ENCODE results near the gene CDH4.
"Not testable (repeated sequence)": the region's sequence is repeated elsewhere in the genome, so short reads cannot be mapped to it uniquely, and the experiment has no call there.

Gene CDH4

DNA sequence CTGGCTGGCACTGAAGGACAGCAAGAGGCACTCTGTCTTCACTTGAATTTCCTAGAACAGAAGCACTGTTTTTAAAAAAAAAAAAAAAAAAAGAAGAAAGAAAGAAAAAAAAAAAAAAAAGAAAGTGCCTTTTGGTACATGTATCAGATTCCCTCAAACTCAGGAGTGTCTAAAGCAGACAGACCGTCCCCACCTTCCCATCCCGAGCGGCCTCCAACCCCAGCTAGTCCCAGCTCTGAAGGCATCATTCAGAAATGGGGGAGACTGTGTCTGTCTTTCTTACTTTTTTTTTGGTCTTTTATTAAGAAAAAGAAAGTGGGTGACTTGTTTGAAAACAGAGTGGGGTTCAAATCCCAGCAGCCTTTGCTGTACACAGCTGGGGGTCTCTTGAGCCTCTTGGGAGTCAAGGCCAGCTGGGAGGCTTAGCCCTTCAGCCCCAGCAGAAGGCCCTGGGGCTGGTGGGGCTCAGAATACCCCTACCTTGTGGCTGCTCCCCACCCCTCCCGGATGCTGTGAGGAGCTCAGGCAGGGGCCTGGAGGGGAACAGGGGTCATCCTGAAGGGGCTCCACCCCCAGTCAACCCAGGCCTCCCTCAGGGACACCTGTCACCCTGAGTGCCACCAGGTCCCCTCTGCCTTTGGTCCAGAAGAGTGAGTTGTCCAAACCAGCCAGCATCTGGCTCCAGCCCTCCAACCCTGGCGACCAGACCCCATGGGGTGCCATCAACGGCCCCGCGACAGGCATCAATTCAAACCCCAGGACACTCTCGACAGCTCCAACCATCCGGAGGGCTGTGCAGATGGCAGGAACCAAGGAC lies 685.3 kb downstream of the CDH4 start:
- H3K27me3 ChIP-seq (ENCODE audit: control insufficient read depth, insufficient read depth, low read length) = no peaks in the 10 kb centered on the region
- H3K9ac ChIP-seq (ENCODE audit: low read depth, low read length) = no peak overlapping the region
- no peaks in the 10 kb centered on the region for H3K9me3 ChIP-seq (ENCODE audit: control insufficient read depth, insufficient read depth, low read length)
- no peak overlapping the region for H3K4me3 ChIP-seq (ENCODE audit: low read depth, low read length)
- H3K4me1 ChIP-seq (ENCODE audit: control insufficient read depth, insufficient read depth, low read length) = no peaks in the 10 kb centered on the region
- no peaks in the 10 kb centered on the region for H3K36me3 ChIP-seq (ENCODE audit: control insufficient read depth, insufficient read depth, low read length)

DNA sequence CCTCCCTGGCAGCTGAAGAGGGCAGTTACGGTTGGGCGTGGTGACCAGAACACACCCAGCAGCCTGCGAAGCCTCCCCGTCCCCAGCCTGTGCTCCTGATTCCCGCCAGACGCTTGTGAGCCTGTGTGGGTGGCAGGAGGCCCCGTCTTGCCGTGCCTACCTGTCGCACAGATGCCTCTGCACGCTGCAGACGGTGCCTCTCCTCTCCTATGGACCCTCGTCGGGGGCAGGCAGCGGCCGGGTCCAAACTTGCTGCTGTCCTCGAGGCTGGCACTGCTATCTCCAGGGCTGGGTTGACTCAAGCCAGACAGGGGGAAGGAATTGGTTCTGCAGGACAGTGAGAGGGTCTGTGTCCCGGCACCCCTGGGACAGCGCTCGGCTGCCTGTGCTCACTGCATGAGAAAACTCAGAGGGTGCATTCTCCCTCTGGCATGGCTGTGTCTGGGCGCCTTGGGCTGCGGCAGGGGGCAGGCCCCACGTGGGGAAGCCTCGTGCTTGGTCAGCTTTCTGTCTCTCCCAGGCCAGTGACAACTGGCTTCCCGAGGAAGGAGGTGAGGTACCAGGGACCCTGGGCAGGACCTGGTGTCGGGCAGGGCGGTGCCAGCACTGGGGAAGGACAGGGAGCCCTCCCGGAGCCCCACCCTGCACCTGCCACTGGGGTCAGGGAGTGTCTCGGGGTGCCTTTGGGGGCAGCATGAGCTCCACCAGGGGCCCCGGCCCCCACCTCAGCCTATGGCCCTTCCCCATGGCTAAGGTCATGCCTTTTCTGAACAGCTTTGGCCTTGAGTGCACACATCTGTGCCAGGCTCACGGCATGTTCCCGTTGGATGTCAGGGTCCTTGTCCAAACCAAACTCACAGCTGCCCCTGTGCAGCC lies 686.1 kb downstream of the CDH4 start:
- Histone ChIP-seq H3K4me3 (ENCODE audit: low read depth, low read length) (no peak overlapping the region), H3K36me3 (ENCODE audit: control insufficient read depth, insufficient read depth, low read length) (no peaks in the 10 kb centered on the region), H3K4me1 (ENCODE audit: control insufficient read depth, insufficient read depth, low read length) (no peaks in the 10 kb centered on the region), H3K27me3 (ENCODE audit: control insufficient read depth, insufficient read depth, low read length) (no peaks in the 10 kb centered on the region), H3K9me3 (ENCODE audit: control insufficient read depth, insufficient read depth, low read length) (no peaks in the 10 kb centered on the region), H3K9ac (ENCODE audit: low read depth, low read length) (no peak overlapping the region)

DNA sequence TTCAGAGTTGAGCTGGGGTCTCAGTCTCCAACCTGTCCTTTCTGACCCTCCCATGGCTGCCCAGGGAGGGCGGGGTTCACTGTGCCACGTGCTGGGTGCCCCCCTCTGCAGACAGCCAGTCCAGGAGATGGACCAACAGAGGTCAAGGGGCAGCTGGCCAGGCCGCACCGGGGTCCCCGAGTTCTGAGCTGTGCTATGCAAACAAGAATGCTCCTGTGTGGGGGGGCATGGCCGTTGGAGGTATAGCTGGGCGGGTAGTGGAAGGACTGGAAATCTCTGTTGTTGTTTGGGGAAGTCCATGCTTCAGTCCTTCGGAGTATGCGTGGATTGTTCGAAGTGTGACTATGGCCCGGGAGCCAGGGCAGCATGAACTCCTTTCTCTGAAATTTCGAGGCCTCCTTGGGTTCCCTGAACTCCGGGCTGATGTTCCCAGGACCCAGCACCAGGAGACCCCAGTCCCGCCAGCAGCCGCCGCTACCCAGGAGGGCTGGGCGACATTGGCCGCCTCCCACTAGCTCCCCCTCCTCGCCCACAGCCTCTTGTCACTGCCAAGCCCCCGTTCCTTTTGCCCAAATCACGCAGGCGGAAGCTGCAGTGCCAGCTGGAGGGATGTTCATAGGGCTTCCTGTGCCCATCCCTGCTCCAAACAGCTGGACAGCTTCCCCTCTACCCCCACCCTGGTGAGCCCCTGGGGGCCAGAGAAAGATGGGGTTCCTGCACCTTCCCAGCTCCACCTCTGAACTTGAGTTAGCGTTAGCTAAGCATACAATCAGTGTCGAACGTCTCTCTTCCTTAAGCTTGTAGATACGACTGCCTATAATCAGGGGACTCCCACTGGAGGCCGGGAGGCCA lies 687.0 kb downstream of the CDH4 start:
- no peaks in the 10 kb centered on the region for H3K4me1 ChIP-seq (ENCODE audit: control insufficient read depth, insufficient read depth, low read length)
- H3K9ac ChIP-seq (ENCODE audit: low read depth, low read length) = no peak overlapping the region
- no peaks in the 10 kb centered on the region for H3K9me3 ChIP-seq (ENCODE audit: control insufficient read depth, insufficient read depth, low read length)
- no peaks in the 10 kb centered on the region for H3K27me3 ChIP-seq (ENCODE audit: control insufficient read depth, insufficient read depth, low read length)
- no peak overlapping the region for H3K4me3 ChIP-seq (ENCODE audit: low read depth, low read length)
- no peaks in the 10 kb centered on the region for H3K36me3 ChIP-seq (ENCODE audit: control insufficient read depth, insufficient read depth, low read length)

DNA sequence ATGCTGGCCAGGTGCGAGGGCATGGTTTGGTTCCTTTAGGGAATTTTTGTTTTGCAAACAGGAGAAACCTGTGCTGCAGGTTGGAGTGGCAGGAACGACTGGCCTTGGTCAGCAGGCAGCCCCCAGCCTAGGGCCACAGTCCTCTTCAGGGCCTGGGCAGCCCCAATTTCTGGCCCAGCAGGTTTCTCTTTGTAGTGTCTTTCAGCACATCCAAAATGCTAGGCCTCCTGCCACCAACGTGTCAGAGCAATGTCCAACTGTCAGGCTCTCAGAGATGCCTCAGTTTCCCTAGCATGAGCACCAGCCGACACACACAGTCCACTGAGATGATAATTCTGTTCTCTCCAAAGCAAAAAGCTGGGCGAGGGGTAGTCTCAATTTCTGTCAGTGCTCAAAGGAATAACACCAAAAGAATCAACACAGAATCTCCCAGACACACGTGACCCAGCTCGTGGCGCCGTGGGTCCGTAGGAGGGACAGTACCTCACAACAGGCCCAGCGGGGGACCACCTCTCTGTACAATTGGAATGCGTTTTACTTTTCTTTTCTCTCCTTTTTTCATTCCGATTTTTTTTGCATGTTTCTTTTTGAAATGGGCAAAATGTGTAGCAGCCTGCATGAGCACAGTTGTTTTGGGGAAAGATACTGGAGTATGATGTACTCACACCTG lies 687.8 kb downstream of the CDH4 start:
- no peak overlapping the region for H3K4me3 ChIP-seq (ENCODE audit: low read depth, low read length)
- H3K36me3 ChIP-seq (ENCODE audit: control insufficient read depth, insufficient read depth, low read length) = no peaks in the 10 kb centered on the region
- no peaks in the 10 kb centered on the region for H3K27me3 ChIP-seq (ENCODE audit: control insufficient read depth, insufficient read depth, low read length)
- H3K9ac ChIP-seq (ENCODE audit: low read depth, low read length) = no peak overlapping the region
- H3K9me3 ChIP-seq (ENCODE audit: control insufficient read depth, insufficient read depth, low read length) = no peaks in the 10 kb centered on the region
- H3K4me1 ChIP-seq (ENCODE audit: control insufficient read depth, insufficient read depth, low read length) = no peaks in the 10 kb centered on the region

DNA sequence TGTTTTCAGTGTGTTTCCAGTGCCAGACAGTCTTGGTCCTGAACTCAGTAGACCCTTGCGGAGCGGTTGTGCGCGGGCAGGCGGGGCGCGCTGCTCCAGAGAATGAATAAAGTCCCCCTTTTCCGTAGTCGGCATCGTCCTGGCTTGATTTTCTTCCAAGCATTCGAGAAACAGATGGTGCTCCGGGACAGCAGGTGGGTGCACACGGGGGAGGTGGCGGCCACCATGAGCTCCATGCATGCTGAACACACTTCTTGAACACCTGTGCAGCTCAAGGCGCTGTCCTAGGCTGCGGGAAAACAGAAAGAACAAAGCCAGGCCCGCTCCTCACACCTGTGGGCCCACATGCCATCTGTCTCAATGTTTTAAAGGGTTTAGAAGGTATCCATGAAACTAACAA lies 688.4 kb downstream of the CDH4 start:
- no peaks in the 10 kb centered on the region for H3K27me3 ChIP-seq (ENCODE audit: control insufficient read depth, insufficient read depth, low read length)
- H3K4me1 ChIP-seq (ENCODE audit: control insufficient read depth, insufficient read depth, low read length) = no peaks in the 10 kb centered on the region
- no peak overlapping the region for H3K4me3 ChIP-seq (ENCODE audit: low read depth, low read length)
- H3K9ac ChIP-seq (ENCODE audit: low read depth, low read length) = no peak overlapping the region
- H3K9me3 ChIP-seq (ENCODE audit: control insufficient read depth, insufficient read depth, low read length) = no peaks in the 10 kb centered on the region
- no peaks in the 10 kb centered on the region for H3K36me3 ChIP-seq (ENCODE audit: control insufficient read depth, insufficient read depth, low read length)

DNA sequence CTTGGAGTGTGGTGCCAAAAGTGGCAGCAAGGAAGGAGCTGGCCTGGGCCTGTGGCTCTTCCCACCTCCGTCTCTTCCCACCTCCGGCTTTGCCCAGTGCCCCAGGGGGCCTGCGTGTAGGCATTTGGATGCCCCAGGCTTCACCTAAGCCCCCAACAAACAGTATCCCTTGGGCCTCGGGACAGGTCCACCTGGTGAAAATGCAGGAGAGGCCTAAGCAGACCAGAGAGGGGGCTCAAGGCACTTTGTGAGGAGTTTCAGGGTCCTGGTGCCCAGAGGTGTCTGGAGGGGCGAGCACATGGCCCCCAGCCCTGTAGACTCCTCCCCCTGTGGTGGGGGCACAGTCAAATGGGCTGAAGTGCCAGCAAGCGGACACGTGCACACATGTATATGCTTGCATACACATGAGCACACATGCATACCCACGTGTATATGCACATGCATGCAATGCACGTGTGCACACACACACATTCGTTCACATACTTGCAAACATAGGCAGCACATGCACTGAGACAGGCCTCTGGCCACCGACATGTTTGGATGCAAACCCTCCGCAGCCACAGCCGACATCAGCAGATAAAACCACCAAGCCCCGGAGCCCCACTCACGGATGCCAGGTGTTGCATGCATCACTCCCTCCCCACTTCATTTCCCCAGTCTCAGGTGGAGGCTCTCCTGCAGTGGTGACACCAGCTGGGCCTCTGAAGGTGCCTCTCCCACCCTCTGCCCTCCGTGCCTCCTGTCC lies 689.1 kb downstream of the CDH4 start:
- no peak overlapping the region for H3K9ac ChIP-seq (ENCODE audit: low read depth, low read length)
- H3K4me3 ChIP-seq (ENCODE audit: low read depth, low read length) = no peak overlapping the region
- H3K9me3 ChIP-seq (ENCODE audit: control insufficient read depth, insufficient read depth, low read length) = no peaks in the 10 kb centered on the region
- H3K27me3 ChIP-seq (ENCODE audit: control insufficient read depth, insufficient read depth, low read length) = no peaks in the 10 kb centered on the region
- no peaks in the 10 kb centered on the region for H3K4me1 ChIP-seq (ENCODE audit: control insufficient read depth, insufficient read depth, low read length)
- H3K36me3 ChIP-seq (ENCODE audit: control insufficient read depth, insufficient read depth, low read length) = no peaks in the 10 kb centered on the region

DNA sequence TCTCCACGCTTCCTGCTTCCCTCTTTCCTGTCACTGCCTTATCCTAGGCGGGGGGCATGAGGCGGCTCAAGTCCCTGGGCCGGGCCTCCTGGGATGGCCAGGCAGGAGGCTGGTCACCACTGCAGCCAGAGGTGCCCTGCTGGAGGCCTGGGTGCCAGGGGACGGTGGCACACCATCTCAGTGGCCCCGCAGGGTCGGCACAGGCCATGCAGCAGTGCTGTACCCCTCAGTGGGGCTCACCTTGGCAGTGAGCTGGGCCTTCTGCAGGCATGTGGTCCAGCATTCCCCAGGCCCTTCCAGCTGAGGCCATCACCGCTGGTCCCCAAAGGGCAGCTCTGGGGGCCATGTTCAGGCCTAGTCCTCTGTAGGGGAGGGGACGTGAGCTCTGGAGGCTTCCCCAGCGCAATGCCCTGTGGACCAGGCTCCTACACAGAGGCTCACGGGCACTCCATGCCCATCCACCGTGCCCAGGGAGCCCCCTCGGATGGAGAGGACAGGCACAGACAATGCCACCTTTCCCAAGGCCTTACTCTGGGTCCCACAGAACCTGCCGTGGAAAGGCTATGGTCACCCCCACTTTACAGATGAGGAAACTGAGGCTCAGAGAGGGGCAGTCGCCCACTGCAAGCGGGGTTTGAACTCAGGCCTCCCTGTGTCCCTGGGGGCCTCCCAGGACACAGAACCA lies 689.8 kb downstream of the CDH4 start:
- H3K9me3 ChIP-seq (ENCODE audit: control insufficient read depth, insufficient read depth, low read length) = no peaks in the 10 kb centered on the region
- no peaks in the 10 kb centered on the region for H3K4me1 ChIP-seq (ENCODE audit: control insufficient read depth, insufficient read depth, low read length)
- H3K36me3 ChIP-seq (ENCODE audit: control insufficient read depth, insufficient read depth, low read length) = no peaks in the 10 kb centered on the region
- H3K4me3 ChIP-seq (ENCODE audit: low read depth, low read length) = no peak overlapping the region
- no peak overlapping the region for H3K9ac ChIP-seq (ENCODE audit: low read depth, low read length)
- H3K27me3 ChIP-seq (ENCODE audit: control insufficient read depth, insufficient read depth, low read length) = no peaks in the 10 kb centered on the region

DNA sequence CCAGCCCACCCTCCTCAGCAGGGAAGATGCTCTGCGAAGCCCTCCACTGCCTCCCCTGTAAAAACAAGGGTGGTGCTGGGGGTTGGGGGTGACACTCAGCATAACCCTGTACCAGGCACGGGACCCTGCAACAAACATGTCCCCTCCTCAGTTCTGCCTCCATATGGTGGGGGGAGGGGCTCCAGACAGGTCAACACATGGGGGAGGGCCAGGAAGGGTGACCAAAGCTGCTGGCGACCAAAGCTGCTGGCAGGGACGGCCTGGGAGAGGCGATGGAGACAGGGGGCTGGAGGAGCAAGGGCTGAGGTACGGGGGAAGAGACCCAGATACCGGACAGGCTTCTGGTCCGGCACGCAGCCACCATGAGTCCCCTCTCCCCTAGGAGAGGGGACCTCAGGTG lies 690.5 kb downstream of the CDH4 start:
- Histone ChIP-seq H3K27me3 (ENCODE audit: control insufficient read depth, insufficient read depth, low read length) (no peaks in the 10 kb centered on the region), H3K4me3 (ENCODE audit: low read depth, low read length) (no peak overlapping the region), H3K36me3 (ENCODE audit: control insufficient read depth, insufficient read depth, low read length) (no peaks in the 10 kb centered on the region), H3K9ac (ENCODE audit: low read depth, low read length) (no peak overlapping the region), H3K4me1 (ENCODE audit: control insufficient read depth, insufficient read depth, low read length) (no peaks in the 10 kb centered on the region), H3K9me3 (ENCODE audit: control insufficient read depth, insufficient read depth, low read length) (no peaks in the 10 kb centered on the region)

DNA sequence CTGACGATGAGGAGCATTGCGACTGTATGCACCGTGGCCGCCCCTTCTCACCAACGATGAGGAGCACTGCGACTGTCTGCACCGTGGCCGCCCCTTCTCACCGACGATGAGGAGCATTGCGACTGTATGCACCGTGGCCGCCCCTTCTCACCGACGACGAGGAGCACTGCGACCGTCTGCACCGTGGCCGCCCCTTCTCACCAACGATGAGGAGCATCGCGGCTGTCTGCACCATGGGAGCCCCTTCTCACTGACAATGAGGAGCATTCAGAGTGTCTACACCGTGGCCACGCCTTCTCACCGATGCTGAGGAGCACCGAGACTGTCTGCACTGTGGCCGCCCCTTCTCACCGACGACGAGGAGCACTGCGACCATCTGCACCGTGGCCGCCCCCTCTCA lies 692.9 kb downstream of the CDH4 start:
- H3K4me3 ChIP-seq (ENCODE audit: low read depth, low read length); H3K9me3 ChIP-seq (ENCODE audit: control insufficient read depth, insufficient read depth, low read length); H3K4me1 ChIP-seq (ENCODE audit: control insufficient read depth, insufficient read depth, low read length); H3K9ac ChIP-seq (ENCODE audit: low read depth, low read length); H3K27me3 ChIP-seq (ENCODE audit: control insufficient read depth, insufficient read depth, low read length); H3K36me3 ChIP-seq (ENCODE audit: control insufficient read depth, insufficient read depth, low read length): not testable (repeated sequence)

DNA sequence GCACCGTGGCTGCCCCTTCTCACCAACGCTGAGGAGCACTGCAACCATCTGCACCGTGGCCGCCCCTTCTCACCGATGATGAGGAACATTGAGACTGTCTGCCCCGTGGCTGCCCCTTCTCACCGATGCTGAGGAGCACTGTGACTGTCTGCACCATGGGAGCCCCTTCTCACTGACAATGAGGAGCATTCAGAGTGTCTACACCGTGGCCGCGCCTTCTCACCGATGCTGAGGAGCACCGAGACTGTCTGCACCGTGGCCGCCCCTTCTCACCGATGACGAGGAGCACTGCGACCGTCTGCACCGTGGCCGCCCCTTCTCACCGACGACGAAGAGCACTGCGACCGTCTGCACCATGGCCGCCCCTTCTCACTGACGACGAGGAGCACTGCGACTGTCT lies 693.4 kb downstream of the CDH4 start:
- not testable (repeated sequence) for H3K4me1 ChIP-seq (ENCODE audit: control insufficient read depth, insufficient read depth, low read length); H3K27me3 ChIP-seq (ENCODE audit: control insufficient read depth, insufficient read depth, low read length); H3K9me3 ChIP-seq (ENCODE audit: control insufficient read depth, insufficient read depth, low read length); H3K9ac ChIP-seq (ENCODE audit: low read depth, low read length); H3K4me3 ChIP-seq (ENCODE audit: low read depth, low read length); H3K36me3 ChIP-seq (ENCODE audit: control insufficient read depth, insufficient read depth, low read length)
